Lower leg skin (tissue), 4 donors: ENCODE data around the gene MKNK1. TPM values are rescaled to one million over a fixed set of nuclear protein-coding genes. Genes with fewer than 3 reads are reported as not detected.

Experiments used
- DNase-seq, 2 donors: peaks; one replicate each; pipeline ENCODE4 v3.0.0-alpha.2; 2019; ENCODE audit warnings: low spot score in 2 of 2
- H3K4me3 ChIP-seq: fragments of 200-600 bp; sonication (generic); 2 replicates; pipeline ENCODE4 v1.5.1; 2017; ENCODE audit warnings: mild to moderate bottlenecking, low read depth; ENCODE audit not compliant: poor library complexity, severe bottlenecking
- POLR2A ChIP-seq, 2 donors: fragments of 450-650 bp; IDR thresholded peaks; one replicate each; pipeline ENCODE4 v1.6.1; 2016 to 2017; ENCODE audit warnings: antibody characterized with exemption in 2 of 2, mild to moderate bottlenecking in 1 of 2, moderate library complexity in 1 of 2
- WGBS, 2 donors: methylation state at CpG; one replicate each; pipeline ENCODE4 v1.1.5; 2018; 5-methylcytosine and 5-hydroxymethylcytosine counted together
- intact Hi-C: fragments of 100-400 bp; cut with DNase I; formaldehyde crosslinking; loops from one replicate; pipeline ENCODE4 v1.15.0; 2023; ENCODE audit warnings: low total_unique reads
- total RNA-seq, 4 donors: library from RNA; depleted of rRNA; stranded (reverse); fragments of >200 nt; gene quantifications; one replicate each; pipeline ENCODE4 v1.1.0, GENCODE V29; 2016
- TF ChIP-seq, protein P1 (sequence below), 3 donors: fragments of 450-650 bp; IDR thresholded peaks; one replicate each; pipeline ENCODE4 v1.5.1; 2016; ENCODE audit warnings: antibody characterized with exemption in 3 of 3, mild to moderate bottlenecking in 3 of 3, moderate library complexity in 2 of 3

MKNK1 gene
- total RNA-seq, 4 donors from 2014 or later: 9.6 to 23.0 (median 13.7) TPM

DNA sequence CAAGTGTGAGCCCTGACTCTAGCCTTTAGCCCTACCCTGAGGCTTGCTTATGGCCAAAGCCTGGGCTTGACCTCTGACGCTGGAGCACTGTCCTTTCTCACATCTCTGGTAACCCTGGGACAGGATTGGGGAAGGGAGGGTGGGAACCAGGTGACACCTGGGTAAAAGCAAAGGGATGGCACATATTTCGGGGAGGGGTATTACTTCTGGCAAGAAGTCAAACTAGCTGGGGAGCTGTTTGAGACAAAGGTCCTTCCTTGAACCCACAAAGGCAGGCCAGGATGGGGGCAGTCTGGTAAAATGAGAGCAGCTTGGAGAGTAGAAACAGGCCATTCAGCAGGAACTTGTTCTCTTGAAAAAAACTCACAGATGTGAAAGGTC, 10.5 kb upstream of the MKNK1 start:
- DNase-seq: peak in 1 of 2 donors; percentile 77
- TF ChIP-seq, protein P1, sequence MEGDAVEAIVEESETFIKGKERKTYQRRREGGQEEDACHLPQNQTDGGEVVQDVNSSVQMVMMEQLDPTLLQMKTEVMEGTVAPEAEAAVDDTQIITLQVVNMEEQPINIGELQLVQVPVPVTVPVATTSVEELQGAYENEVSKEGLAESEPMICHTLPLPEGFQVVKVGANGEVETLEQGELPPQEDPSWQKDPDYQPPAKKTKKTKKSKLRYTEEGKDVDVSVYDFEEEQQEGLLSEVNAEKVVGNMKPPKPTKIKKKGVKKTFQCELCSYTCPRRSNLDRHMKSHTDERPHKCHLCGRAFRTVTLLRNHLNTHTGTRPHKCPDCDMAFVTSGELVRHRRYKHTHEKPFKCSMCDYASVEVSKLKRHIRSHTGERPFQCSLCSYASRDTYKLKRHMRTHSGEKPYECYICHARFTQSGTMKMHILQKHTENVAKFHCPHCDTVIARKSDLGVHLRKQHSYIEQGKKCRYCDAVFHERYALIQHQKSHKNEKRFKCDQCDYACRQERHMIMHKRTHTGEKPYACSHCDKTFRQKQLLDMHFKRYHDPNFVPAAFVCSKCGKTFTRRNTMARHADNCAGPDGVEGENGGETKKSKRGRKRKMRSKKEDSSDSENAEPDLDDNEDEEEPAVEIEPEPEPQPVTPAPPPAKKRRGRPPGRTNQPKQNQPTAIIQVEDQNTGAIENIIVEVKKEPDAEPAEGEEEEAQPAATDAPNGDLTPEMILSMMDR (IDR thresholded peaks at IDR 0.05): no peak
- TF ChIP-seq POLR2A (IDR thresholded peaks at IDR 0.05): no peak
- intact Hi-C loops: no loop called here
- H3K4me3 ChIP-seq: no peak overlapping the region
- 78 to 87% methylated on average over 2 of the region's 2 CpGs for WGBS, 2 donors

DNA sequence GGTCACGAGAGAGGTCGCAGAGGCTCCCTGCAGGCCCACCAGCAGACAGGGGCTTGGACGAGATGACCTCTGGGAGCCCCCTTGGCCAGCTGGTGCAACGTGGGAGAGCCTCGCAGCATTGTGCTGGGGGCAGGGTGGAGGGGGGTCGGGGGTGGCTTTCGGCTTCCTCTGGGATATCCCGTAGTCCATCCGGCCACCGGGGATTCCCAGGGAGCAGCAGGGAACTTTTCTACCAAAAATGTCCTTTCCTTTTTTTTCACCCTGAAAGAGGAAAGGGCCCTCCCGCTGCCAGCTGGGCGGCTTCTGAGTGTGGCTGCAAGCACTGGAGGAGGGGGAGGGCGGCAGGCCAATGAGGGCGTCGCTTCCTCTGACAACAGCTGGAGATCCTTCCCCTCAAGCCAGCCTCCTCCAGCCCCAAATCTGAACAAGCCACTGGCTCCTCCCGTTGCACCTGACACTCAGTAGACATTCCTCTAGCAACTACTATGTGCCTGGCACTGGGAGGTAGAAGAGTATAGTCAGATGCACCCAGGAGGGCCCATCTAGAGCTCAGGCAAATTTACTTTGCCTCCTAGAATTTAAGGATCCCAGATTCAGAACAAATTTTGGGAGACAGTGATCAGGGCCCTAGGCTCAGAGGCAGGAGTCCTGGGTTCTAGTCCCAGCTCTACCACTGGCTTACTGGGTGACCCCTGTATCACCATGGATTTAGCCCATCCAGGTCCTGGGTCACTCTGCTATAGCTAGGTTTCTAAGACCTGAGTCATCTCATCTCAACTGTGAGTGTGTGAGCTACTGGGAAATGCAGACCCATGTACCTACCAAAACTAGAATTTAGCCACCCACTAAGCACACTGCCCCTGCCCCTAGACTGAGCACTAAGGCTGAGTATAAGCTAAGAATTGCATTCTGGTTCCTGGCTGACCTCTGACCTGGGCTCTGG, 9.9 kb upstream of the MKNK1 start:
- WGBS, 2 donors: 5 to 7% methylated on average over 15 to 16 of the region's 16 CpGs
- TF ChIP-seq POLR2A (IDR thresholded peaks at IDR 0.05): no peak
- TF ChIP-seq, protein P1 (IDR thresholded peaks at IDR 0.05): no peak
- DNase-seq: peak; percentile 92 to 98
- intact Hi-C loops: no loop called here
- H3K4me3 ChIP-seq: no peak overlapping the region

DNA sequence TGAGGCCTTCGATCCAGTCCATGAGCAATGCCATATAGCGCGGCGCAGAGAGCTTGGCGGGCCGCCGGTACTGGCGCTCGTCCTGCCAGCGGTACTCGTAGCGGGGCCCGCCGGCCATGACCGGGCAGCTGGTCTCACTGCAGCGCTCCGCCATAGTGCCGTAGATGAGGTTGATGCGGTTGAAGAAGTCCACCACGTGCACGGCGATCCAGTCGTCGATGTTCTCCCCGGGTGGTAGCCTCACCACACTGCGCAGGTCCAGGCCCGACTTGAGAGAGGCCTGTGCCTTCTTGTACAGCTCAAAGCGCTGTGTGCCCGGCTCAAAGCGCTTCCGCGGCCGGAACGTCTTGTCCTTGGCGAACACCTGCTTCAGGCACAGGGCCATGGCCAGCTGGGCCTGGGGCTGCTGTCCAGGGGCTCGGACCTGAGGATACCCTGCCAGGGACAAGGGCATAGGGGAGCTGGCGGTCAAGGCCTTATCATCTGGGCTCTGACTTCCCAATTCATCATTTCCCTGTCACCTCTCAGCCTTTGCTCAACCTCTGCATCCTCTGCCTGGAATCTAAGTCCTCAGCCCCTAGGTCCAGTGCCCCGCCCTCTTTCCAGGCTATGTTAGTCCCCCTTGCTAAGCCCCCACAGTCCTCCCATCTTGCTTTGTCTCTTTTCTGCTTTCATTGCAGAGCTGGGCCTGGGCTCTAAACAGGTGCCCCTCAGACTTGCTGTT, 9.0 kb upstream of the MKNK1 start:
- no peak overlapping the region for H3K4me3 ChIP-seq
- WGBS, 2 donors: 80 to 83% methylated on average over 25 to 38 of the region's 38 CpGs
- intact Hi-C loops: no loop called here
- peak in 1 of 2 donors; percentile 85 for DNase-seq
- TF ChIP-seq, protein P1 (IDR thresholded peaks at IDR 0.05): no peak
- TF ChIP-seq POLR2A (IDR thresholded peaks at IDR 0.05): no peak

DNA sequence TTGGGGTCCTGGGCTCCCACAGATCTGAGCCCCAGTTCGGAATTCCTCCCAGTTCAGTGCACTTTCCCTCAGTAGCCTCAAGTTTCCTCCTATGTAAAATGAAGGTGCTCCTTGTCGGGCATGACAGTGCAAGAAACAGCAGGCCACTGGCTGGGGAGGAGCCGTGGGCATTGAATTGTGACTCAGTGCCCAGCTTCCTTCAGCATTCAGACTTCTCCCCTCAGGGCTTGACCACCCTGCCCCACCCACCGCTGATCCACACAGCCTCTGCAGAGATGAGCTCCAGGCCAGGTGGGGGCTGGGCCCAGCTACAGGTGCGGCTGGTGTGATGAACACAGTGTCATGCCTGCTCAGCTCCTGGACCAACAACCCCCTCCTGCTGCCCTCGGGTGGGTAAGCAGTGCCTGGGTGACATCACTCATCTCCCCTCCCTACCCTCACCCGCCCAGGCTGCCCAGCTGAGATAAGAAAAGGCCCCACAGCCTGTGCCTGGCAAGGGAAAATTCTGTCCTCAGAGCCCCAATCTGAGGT, 7.7 kb upstream of the MKNK1 start:
- no peak overlapping the region for H3K4me3 ChIP-seq
- peak in 1 of 2 donors; percentile 82 for DNase-seq
- intact Hi-C loops: no loop called here
- 36 to 47% methylated on average over 6 to 7 of the region's 7 CpGs for WGBS, 2 donors
- TF ChIP-seq, protein P1 (IDR thresholded peaks at IDR 0.05): no peak
- no peak for TF ChIP-seq POLR2A (IDR thresholded peaks at IDR 0.05)

DNA sequence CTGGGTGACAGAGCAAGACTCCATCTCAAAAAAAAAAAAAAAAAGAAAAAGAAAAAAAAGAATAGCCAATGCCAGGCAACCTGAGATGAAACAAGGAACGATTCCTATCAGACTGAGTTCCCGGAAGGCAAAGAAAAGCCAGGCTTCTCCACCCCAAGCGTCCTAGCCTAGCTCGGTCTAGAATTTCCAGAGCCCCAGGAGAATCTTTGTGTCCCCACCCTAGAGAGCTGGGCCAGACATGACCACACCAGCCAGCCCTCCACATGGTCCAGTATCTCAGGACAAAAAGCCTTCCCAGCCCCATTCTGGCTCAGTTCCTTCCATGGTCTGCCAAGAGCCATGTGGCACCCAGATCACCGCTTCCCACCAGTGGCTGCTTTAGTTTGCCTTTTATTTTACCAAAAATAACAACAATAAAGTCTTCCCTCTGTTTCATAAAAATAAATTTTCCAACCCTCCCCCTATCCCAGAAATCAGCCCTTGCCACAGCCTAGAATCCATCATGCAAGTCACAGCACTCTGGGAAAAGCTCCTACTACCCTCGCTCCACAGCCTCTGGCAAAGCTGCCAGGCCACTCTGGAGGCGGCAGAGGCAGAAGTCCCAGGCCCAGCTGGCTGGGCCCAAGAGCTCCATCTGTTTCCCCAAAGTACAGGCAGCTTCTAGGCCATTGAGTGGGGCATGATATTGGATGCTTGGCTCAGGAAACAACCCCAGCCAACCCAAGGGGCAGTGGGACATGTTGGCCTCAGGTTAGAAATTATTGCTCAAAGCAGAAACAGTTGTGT, 3.5 kb upstream of the MKNK1 start:
- intact Hi-C loops: no loop called here
- DNase-seq: no peak
- H3K4me3 ChIP-seq: no peak overlapping the region
- 75 to 78% methylated on average over 7 of the region's 7 CpGs for WGBS, 2 donors
- no peak for TF ChIP-seq POLR2A (IDR thresholded peaks at IDR 0.05)
- TF ChIP-seq, protein P1 (IDR thresholded peaks at IDR 0.05): no peak
